SK-N-SH treated with all-trans-retinoic acid at 6 μM for 48 hours (cell line): Measurements from ENCODE around the gene PCBP3.

ENCODE experiments used
- ATAC-seq: fragments of 200-7000 bp; cut with Tn5 transposase; 3 replicates; pipeline ENCODE4 v1.9.1; 2020; ENCODE audit warnings: mild to moderate bottlenecking, moderate library complexity
- BACH2 ChIP-seq: fragments of 250-450 bp; sonication (Bioruptor Pico); IDR thresholded peaks from 2 replicates; pipeline ENCODE4 v1.9.0; 2021; ENCODE audit warnings: mild to moderate bottlenecking, borderline replicate concordance
- CSDC2 ChIP-seq: fragments of 250-450 bp; sonication (Bioruptor Pico); IDR thresholded peaks from 2 replicates; pipeline ENCODE4 v1.5.0; 2020; ENCODE audit warnings: mild to moderate bottlenecking, moderate library complexity
- CSRNP3 ChIP-seq: fragments of 250-450 bp; sonication (Bioruptor Pico); IDR thresholded peaks from 2 replicates; pipeline ENCODE4 v1.5.1; 2021; ENCODE audit warnings: mild to moderate bottlenecking, moderate library complexity
- ESRRG ChIP-seq: fragments of 250-450 bp; sonication (Bioruptor Pico); IDR thresholded peaks from 2 replicates; pipeline ENCODE4 v1.6.1; 2021; ENCODE audit warnings: mild to moderate bottlenecking
- GLIS3 ChIP-seq: fragments of 250-450 bp; sonication (Bioruptor Pico); IDR thresholded peaks from 2 replicates; pipeline ENCODE4 v1.5.0; 2020; ENCODE audit warnings: mild to moderate bottlenecking, moderate library complexity
- ISL1 ChIP-seq: fragments of 250-450 bp; sonication (Bioruptor Pico); IDR thresholded peaks from 2 replicates; pipeline ENCODE4 v2.1.2; 2022; ENCODE audit warnings: mild to moderate bottlenecking, moderate library complexity
- OSR1 ChIP-seq: fragments of 250-450 bp; sonication (Bioruptor Pico); IDR thresholded peaks from 2 replicates; pipeline ENCODE4 v1.8.0; 2022; ENCODE audit warnings: moderate library complexity, mild to moderate bottlenecking, inconsistent platforms
- PATZ1 ChIP-seq: fragments of 250-450 bp; sonication (Bioruptor Pico); IDR thresholded peaks from 2 replicates; pipeline ENCODE4 v1.8.0; 2020; ENCODE audit warnings: mild to moderate bottlenecking, moderate library complexity, borderline replicate concordance
- POU6F1 ChIP-seq: fragments of 250-450 bp; sonication (Bioruptor Pico); IDR thresholded peaks from 2 replicates; pipeline ENCODE4 v1.8.0; 2021; ENCODE audit warnings: low read depth, mild to moderate bottlenecking, moderate library complexity, borderline replicate concordance
- PPARA ChIP-seq: fragments of 250-450 bp; sonication (Bioruptor Pico); IDR thresholded peaks from 2 replicates; pipeline ENCODE4 v1.5.0; 2020; ENCODE audit warnings: mild to moderate bottlenecking, borderline replicate concordance
- RARB ChIP-seq: fragments of 250-450 bp; sonication (Bioruptor Pico); IDR thresholded peaks from 2 replicates; pipeline ENCODE4 v1.8.0; 2021; ENCODE audit warnings: mild to moderate bottlenecking, moderate library complexity
- SNAI2 ChIP-seq: fragments of 250-450 bp; sonication (Bioruptor Pico); IDR thresholded peaks from 2 replicates; pipeline ENCODE4 v1.5.0; 2020; ENCODE audit warnings: mild to moderate bottlenecking, moderate library complexity
- TCF4 ChIP-seq: fragments of 250-450 bp; sonication (Bioruptor Pico); IDR thresholded peaks from 2 replicates; pipeline ENCODE4 v1.8.0; 2021; ENCODE audit warnings: mild to moderate bottlenecking, moderate library complexity, borderline replicate concordance
- TOX ChIP-seq: fragments of 250-450 bp; sonication (Bioruptor Pico); IDR thresholded peaks from 2 replicates; pipeline ENCODE4 v1.8.0; 2021; ENCODE audit warnings: mild to moderate bottlenecking, moderate library complexity, borderline replicate concordance
- TSHZ2 ChIP-seq: fragments of 250-450 bp; sonication (Bioruptor Pico); IDR thresholded peaks from 2 replicates; pipeline ENCODE4 v1.5.0; 2020; ENCODE audit warnings: mild to moderate bottlenecking, moderate library complexity
- ZC3H10 ChIP-seq: fragments of 250-450 bp; sonication (Bioruptor Pico); IDR thresholded peaks from 2 replicates; pipeline ENCODE4 v1.5.1; 2021; ENCODE audit warnings: mild to moderate bottlenecking, moderate library complexity
- ZFP3 ChIP-seq: fragments of 250-450 bp; sonication (Bioruptor Pico); IDR thresholded peaks from 2 replicates; pipeline ENCODE4 v1.5.0; 2020; ENCODE audit warnings: mild to moderate bottlenecking, moderate library complexity
- ZFP30 ChIP-seq: fragments of 450-650 bp; formaldehyde crosslinking; IDR thresholded peaks from 2 replicates; pipeline ENCODE4 v1.5.0; 2022; ENCODE audit warnings: mild to moderate bottlenecking, moderate library complexity
- ZNF565 ChIP-seq: fragments of 450-650 bp; formaldehyde crosslinking; conservative IDR thresholded peaks from 2 replicates; pipeline ENCODE4 v1.5.0; 2020; ENCODE audit warnings: low read depth, mild to moderate bottlenecking, moderate library complexity
- ZNF8 ChIP-seq: fragments of 450-650 bp; formaldehyde crosslinking; IDR thresholded peaks from 2 replicates; pipeline ENCODE4 v1.5.0; 2020; ENCODE audit warnings: mild to moderate bottlenecking, moderate library complexity

The PCBP3 gene

GRCh38 chr21:45847870-45848269, 204.3 kb downstream of the PCBP3 start (continued):
- TF ChIP-seq TSHZ2 (CRISPR knock-in tag) (no peak), SNAI2 (no peak), ESRRG (CRISPR knock-in tag) (no peak), OSR1 (CRISPR knock-in tag) (no peak), ZFP30 (CRISPR knock-in tag) (no peak), TOX (no peak), ZNF565 (no peak), PPARA (CRISPR knock-in tag) (no peak), ZNF8 (CRISPR knock-in tag) (no peak), ZFP3 (no peak), ISL1 (CRISPR knock-in tag) (no peak)

- ATAC-seq: no peak
- no peak for TF ChIP-seq GLIS3 (CRISPR knock-in tag)
- TF ChIP-seq, all 23 proteins: peak for 0
Measured at GRCh38 chr21:45848331-45848730, 204.8 kb downstream of the PCBP3 start.

- no peak for ATAC-seq
- TF ChIP-seq ZFP30 (CRISPR knock-in tag) (no peak), GLIS3 (CRISPR knock-in tag) (no peak), ZC3H10 (no peak), ZNF565 (no peak), ISL1 (CRISPR knock-in tag) (no peak), CSDC2 (CRISPR knock-in tag) (no peak), PATZ1 (no peak), POU6F1 (CRISPR knock-in tag) (no peak), BACH2 (no peak), TOX (no peak), ESRRG (CRISPR knock-in tag) (no peak), OSR1 (CRISPR knock-in tag) (no peak), SNAI2 (no peak), PPARA (CRISPR knock-in tag) (no peak)
Measured at GRCh38 chr21:45848805-45849204, 205.3 kb downstream of the PCBP3 start.

GRCh38 chr21:45849651-45850050, 206.1 kb downstream of the PCBP3 start:
- no peak for ATAC-seq
- TF ChIP-seq CSDC2 (CRISPR knock-in tag) (no peak), RARB (CRISPR knock-in tag) (no peak), ZFP30 (CRISPR knock-in tag) (no peak), ZFP3 (no peak), ISL1 (CRISPR knock-in tag) (no peak), TCF4 (CRISPR knock-in tag) (no peak), ESRRG (CRISPR knock-in tag) (no peak), PATZ1 (no peak), CSRNP3 (CRISPR knock-in tag) (no peak), TOX (no peak), SNAI2 (no peak)
